NCI-H2029 treated with DMSO at 0.1 percent for 48 hours (cell line): ENCODE results near the gene AOC2.
"Not testable (repeated sequence)": the region's sequence is repeated elsewhere in the genome, so short reads cannot be mapped to it uniquely, and the experiment has no call there.

ENCODE experiments used
- DNase-seq: peaks from one replicate; lab custom pipeline; 2025; lab: John Stamatoyannopoulos, UW

AOC2 gene

DNA sequence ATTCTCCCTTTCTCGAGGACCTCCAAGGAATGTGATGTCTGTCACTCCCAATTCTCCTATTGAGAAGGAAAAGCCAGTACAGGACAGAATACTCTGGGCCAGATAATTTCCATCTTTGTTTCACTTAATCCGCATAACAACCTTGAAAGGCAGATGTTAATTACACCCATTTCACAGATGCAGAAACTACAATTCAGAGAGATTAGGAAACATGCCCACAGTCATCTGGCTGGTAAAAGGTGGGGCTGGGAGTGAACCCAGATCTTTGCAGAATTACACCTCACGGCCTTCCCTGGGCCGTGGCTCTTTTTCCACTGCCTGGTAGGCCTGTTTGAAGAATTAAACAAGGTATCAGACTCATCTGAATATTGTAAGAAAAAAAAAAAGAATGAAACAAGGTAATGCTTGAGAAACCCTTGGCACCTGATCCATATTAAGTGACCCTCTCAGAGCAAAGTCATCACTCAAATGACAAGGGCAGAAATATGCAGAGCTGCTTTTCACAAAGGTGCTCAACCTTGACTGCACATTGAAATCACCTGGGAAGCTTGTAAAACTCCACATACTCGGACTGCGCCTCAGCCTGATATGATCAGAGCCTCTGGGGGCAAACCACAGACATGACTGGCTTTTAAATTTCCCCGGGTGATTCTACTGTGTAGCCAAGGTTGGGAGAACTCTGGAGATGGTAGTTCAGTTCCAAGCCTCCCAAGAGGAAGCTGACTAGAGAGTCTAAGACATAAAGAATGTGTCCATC is 39.6 kb downstream of the AOC2 start:
- no peak for DNase-seq

DNA sequence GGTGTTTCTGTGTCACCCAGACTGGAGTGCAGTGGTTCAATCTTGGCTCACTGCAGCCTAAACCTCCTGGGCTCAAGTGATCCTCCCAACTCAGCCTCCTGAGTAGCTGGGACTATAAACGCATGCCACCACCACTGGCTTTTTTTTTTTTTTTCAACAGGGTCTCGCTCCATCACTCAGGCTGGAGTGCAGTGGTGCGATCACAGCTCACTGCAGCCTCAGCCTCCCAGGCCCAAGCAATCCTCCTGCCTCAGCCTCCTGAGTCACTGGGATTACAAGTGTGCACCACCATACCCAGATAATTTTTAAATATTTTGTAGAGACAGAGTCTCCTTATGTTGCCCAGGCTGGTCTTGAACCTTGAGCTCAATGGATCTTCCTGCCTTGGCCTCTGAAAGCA is 41.4 kb downstream of the AOC2 start:
- DNase-seq: not testable (repeated sequence)

DNA sequence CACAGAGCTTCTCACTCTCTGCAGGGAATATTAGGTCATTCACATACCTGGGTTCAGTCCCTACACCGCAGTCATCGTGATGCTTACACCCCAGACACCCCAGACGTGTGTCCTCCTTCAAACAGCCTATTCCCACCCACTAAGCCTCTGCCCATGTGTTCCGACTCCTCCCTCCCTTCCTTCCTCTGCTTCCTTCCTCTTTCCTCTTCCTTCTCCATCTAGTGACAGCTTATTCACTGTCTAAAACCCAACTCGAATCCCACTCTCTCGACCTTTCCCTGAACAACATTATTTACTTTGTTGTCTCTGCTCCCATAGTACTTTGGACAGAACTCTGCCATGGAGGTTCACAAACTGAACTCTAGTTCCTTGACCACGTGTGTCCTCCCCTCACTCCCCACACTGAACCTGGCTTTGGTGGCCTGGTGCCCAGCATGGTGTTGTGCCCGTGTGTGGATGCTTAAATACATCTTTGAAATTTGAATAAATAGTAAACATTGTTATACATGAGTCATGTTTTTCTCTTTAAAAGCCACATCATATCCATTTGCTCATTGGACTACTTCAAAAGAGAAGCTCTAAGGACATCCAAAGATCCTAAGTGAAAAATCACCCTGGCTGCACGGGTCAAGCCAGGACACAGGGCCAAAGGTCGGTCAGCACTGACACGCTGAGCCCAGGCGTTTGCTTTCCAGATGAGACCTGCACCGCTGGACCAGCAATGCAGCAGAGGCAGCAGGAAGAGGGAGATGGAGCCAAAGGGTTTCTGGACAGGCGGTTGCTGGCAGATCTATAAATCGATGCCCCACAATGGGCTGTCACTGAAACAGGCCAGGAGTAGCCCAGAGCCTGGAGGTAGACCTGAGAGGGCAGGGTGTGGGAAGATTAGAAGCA is 42.1 kb downstream of the AOC2 start:
- DNase-seq: no peak

DNA sequence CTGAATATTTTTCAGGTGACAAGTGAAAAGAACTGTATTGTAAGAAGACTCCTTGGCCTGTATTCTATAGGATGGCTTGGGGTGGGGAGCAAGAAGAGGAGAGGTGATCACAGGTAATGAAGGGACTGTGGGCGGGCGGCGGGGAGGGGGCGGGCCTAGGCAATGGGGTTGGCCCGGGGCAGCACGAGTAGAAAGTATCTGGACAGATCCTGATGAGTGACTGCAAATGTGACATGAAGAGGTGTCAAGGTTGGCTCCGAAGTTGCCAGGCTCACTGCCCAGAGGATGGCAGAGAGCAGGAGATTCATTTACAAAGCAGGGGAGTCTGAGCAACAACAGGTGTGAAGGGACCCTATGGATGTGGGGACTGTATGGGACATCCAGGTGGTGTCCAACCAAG is 45.4 kb downstream of the AOC2 start:
- no peak for DNase-seq

DNA sequence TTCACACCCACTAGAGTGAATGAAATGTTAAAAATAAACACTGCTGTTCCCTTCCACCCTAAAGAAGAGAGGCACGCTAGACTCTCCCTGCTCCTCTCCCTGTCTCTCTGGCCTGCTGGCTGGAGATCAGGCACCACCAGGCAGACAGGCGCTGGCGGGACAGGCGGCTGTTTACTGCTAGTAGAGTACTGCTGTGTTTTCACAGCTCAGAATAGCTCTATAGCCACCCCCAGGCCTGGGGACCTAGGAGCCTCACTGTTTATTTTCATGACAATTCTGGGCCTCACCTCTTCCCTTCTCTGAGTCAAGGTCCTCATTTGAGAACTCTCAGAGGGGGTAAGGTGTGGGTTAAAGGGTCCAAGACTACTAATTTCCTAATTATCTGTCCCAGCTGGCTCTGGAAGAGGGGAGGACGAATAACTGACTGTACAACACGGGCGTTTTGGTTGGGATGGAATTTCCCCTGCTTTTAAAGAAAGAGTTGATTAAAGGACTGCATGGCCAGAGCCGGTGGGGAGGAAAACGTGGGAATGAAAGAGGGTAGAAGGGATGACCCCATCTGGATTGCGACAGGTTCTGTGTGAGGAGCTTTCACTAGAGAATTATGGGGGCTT is 47.3 kb downstream of the AOC2 start:
- no peak for DNase-seq

DNA sequence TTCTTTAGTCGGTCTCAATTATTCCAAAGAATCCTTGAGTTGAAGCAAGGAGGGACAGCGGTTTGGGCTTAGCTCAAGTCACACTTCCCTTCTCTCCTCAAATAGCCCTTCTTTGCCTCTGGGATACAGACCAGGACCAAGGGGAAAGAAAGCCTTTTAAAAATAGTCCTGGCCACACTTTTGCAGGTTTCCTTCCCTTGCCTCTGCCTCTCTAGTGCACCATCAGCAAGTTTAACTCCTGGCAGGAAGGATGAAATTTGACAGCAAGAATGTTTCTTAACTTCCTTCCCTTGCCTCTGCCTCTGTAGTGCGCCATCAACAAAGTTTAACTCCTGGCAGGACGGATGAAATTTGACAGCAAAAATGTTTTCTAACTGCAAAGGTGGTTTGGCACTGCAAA is 49.0 kb downstream of the AOC2 start:
- no peak for DNase-seq

DNA sequence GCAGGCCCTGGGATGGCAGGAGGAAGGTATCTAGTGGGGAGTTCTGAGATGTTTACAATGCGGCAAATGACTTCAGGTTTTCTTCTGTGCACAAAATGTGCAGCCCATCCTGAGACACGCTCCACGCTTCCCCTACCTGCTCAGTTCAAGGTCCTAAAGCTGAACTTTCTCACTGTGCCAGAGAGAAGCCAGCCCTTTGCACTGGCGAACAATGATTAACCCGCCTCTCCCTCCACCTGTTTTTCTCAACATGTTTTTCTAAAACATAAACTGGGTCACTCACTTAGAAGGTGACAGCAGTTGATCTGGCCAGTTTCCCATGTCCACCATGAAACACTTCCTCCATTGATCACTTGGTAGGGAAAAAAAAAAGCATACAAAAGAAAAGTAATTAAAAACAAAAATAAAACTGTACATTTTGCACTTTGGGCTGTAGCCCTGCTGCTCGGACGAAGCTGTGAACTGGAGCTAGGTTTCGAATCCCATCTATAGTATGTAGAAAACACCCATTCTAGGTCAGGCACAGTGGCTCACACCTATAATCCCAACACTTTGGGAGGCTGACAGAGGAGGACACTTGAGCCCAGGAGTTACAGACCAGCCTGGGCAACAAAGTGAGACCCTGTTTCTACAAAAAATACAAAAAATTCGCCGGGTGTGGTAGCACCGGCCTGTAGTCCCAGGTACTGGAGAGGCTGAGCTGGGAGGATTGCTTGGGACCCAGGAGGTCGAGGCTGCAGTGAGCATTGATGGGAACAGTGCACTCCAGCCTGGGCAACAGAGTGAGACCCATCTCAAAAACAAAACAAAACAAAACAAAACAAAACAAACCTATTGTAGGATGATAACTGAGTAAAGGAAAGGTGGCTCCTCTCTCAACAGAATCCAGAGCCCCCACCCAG is 50.2 kb downstream of the AOC2 start:
- DNase-seq: no peak

DNA sequence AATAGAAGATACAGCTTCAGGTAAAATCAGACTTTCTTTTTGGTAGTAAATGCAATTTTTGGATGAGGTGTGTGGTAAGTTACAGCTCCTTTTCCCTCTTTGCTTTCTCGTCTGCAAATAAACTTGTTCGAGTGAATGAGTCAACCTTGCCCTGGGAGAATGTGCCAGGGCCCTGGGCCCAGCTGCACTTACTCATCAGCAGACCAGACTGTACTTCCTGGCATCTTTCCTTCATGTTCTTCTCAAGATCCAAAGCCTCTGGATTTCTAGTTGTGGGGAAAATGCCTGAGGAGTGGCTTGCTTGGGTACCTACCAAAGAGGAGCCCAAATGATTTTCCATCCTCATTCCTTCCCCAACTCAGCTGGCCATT is 50.8 kb downstream of the AOC2 start:
- DNase-seq: no peak

DNA sequence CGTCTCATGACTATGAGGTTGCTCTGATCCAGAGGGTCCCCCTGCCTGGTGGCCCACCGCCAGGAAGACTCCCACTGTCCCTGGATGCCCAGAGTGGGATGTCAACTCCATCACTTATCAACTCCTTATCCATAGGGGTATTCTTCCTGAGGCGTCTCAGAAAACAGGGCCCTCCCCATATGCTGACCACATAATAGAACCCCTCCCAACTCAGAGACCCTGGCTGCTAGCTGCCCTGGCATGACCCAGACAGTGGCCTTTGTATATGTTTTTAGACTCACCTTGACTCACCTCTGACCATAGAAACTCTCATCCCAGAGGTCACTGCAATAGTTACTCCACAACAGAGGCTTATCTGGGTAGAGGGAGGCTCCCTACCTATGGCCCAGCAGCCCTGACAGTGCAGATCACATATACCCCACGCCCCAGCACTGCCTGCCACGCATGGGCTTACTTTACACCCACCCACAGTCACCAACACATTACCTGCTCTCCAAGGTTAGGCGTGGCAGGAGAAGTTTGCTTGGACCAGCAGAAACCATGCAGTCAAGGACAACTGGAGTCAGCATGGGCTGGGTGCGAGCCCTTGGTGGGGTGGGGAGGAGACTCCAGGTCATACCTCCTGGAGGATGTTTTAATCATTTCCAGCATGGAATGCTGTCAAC is 53.9 kb downstream of the AOC2 start:
- no peak for DNase-seq

DNA sequence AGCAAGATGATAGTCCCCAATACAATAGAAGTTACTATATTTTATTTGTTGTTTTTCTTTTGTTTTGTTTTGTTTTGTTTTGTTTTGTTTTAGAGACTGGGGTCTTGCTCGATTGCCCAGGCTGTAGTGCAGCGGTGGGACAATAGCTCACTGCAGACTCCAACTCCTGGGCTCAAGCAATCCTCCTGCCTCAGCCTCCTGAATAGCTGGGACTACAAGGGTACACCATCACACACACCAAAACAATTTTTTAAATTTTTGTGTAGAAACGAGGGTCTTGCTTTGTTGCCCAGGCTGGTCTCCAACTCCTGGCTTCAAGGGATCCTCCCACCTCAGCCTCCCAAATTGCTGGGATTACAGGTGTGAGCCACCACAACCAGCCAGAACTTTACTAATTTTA is 55.6 kb downstream of the AOC2 start:
- not testable (repeated sequence) for DNase-seq
